ENCODE data around the gene VTCN1. TPM values are rescaled to one million over a fixed set of nuclear protein-coding genes. Genes with fewer than 3 reads are reported as not detected.

VTCN1 gene
- total and polyA plus RNA-seq, 2 donors: 0.70 to 6.2 TPM

- H3K27ac ChIP-seq (ENCODE audit: low read depth): no peak overlapping the region
- WGBS: 84% methylated on average over 3 of the region's 3 CpGs
- H3K4me1 ChIP-seq (ENCODE audit: insufficient read depth): peaks cover 2% of the 10 kb centered on the region
- no peak for DNase-seq (ENCODE audit: extremely low spot score)
- no peaks in the 10 kb centered on the region for H3K36me3 ChIP-seq (ENCODE audit: insufficient read depth)
- H3K4me3 ChIP-seq (ENCODE audit: low read depth, low read length): no peak overlapping the region
Observed at GRCh38 chr1:117143871-117144270, 66.9 kb downstream of the VTCN1 start.

- H3K27ac ChIP-seq (ENCODE audit: low read depth): no peak overlapping the region
- DNase-seq (ENCODE audit: extremely low spot score): no peak
- peaks cover 2% of the 10 kb centered on the region for H3K4me1 ChIP-seq (ENCODE audit: insufficient read depth)
- H3K4me3 ChIP-seq (ENCODE audit: low read depth, low read length): no peak overlapping the region
- no peaks in the 10 kb centered on the region for H3K36me3 ChIP-seq (ENCODE audit: insufficient read depth)
Observed at GRCh38 chr1:117143172-117143571, 67.6 kb downstream of the VTCN1 start.

GRCh38 chr1:117142200-117142599 is 68.5 kb downstream of the VTCN1 start:
- H3K27ac ChIP-seq (ENCODE audit: low read depth): no peak overlapping the region
- 43% methylated on average over 2 of the region's 2 CpGs for WGBS
- no peak overlapping the region for H3K4me3 ChIP-seq (ENCODE audit: low read depth, low read length)

GRCh38 chr1:117138561-117138960 is 72.2 kb downstream of the VTCN1 start:
- H3K27ac ChIP-seq (ENCODE audit: low read depth): no peak overlapping the region
- H3K36me3 ChIP-seq (ENCODE audit: insufficient read depth): no peaks in the 10 kb centered on the region
- DNase-seq (ENCODE audit: extremely low spot score): no peak
- H3K4me3 ChIP-seq (ENCODE audit: low read depth, low read length): no peak overlapping the region
- H3K4me1 ChIP-seq (ENCODE audit: insufficient read depth): peaks cover 2% of the 10 kb centered on the region
- WGBS: 93% methylated on average over 1 of the region's 1 CpG

More at GRCh38 chr1:117142200-117142599, 68.5 kb downstream of the VTCN1 start:
- peaks cover 2% of the 10 kb centered on the region for H3K4me1 ChIP-seq (ENCODE audit: insufficient read depth)
- no peaks in the 10 kb centered on the region for H3K36me3 ChIP-seq (ENCODE audit: insufficient read depth)
- DNase-seq (ENCODE audit: extremely low spot score): no peak

DNA sequence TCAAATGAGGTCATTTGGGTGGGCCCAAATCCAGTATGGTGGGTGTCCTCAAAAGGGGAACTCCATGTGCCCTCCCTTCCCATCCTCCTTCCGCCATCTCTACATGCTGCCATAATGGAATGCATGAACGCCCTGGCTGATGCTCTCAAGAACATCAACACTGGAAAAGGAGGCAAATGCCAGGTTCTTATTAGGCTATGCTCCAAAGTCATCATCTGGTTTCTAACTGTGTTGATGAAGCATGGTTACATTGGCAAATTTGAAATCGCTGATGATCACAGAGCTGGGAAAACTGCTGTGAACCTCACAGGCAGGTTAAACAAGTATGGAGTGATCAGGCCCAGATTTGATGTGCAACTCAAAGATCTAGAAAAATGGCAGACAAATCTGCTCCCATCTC is 72.6 kb downstream of the VTCN1 start:
- WGBS: 98% methylated on average over 3 of the region's 3 CpGs
- Histone ChIP-seq H3K36me3 (ENCODE audit: insufficient read depth) (no peaks in the 10 kb centered on the region), H3K4me3 (ENCODE audit: low read depth, low read length) (no peak overlapping the region), H3K4me1 (ENCODE audit: insufficient read depth) (peaks cover 2% of the 10 kb centered on the region), H3K27ac (ENCODE audit: low read depth) (no peak overlapping the region)
- DNase-seq (ENCODE audit: extremely low spot score): no peak

DNA sequence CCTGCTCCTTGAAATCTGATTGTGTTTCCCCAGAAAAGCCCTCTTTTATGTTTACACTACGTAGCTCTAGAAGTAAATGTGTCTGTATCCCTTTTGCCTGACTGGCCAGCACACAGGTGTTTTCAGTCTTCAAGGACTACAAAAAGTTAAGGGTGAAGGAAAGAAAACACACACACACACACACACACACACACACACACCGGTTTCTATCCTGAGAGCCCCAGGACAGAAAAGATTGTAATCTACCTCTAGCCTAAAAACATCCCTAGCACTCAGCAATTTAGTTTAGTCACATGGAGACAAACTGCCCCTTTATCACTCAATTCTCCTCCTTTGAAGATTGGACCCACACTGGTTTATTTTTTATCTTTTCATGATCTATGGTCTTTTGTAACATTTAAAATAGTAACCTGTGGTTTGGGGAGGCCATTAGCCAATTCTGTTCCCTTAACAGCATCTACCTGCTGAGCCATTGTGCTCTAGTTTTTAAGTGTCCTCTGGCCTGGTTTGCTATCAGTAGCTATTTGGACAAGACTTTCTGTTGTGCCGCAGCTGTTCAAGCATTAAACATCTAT is 73.4 kb downstream of the VTCN1 start:
- peaks cover 2% of the 10 kb centered on the region for H3K4me1 ChIP-seq (ENCODE audit: insufficient read depth)
- 74% methylated on average over 3 of the region's 3 CpGs for WGBS
- no peak for DNase-seq (ENCODE audit: extremely low spot score)
- no peak overlapping the region for H3K27ac ChIP-seq (ENCODE audit: low read depth)
- H3K36me3 ChIP-seq (ENCODE audit: insufficient read depth): no peaks in the 10 kb centered on the region
- no peak overlapping the region for H3K4me3 ChIP-seq (ENCODE audit: low read depth, low read length)

DNA sequence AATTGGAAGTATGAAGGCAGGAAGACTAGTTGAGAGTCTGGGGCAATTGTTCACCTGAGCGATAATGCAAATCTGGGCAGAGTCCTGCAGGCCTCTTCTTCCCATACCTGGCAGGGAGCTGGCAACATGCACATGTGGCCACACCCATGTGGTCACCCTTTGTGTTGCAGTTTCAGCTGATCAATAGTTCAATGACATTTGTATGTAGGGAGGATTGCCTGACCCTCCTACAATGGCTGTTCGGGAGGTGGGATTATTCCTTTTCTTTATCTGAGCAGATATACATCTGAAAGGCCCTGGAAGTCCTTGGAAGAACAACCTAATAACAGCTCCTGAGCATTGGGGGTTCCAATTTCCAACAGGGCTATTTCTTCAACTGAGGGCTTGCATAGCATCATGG is 74.0 kb downstream of the VTCN1 start:
- no peak overlapping the region for H3K4me3 ChIP-seq (ENCODE audit: low read depth, low read length)
- DNase-seq (ENCODE audit: extremely low spot score): no peak
- no peak overlapping the region for H3K27ac ChIP-seq (ENCODE audit: low read depth)
- 65% methylated on average over 2 of the region's 2 CpGs for WGBS
- no peaks in the 10 kb centered on the region for H3K4me1 ChIP-seq (ENCODE audit: insufficient read depth)
- H3K36me3 ChIP-seq (ENCODE audit: insufficient read depth): no peaks in the 10 kb centered on the region

GRCh38 chr1:117135329-117135728 is 75.4 kb downstream of the VTCN1 start:
- Histone ChIP-seq H3K36me3 (ENCODE audit: insufficient read depth) (no peaks in the 10 kb centered on the region), H3K27ac (ENCODE audit: low read depth) (no peak overlapping the region), H3K4me1 (ENCODE audit: insufficient read depth) (no peaks in the 10 kb centered on the region), H3K4me3 (ENCODE audit: low read depth, low read length) (no peak overlapping the region)
- WGBS: 79% methylated on average over 2 of the region's 2 CpGs
- no peak for DNase-seq (ENCODE audit: extremely low spot score)

GRCh38 chr1:117130526-117130925 is 80.2 kb downstream of the VTCN1 start:
- no peak for DNase-seq (ENCODE audit: extremely low spot score)
- H3K4me1 ChIP-seq (ENCODE audit: insufficient read depth): no peaks in the 10 kb centered on the region
- H3K36me3 ChIP-seq (ENCODE audit: insufficient read depth): no peaks in the 10 kb centered on the region
- no peak overlapping the region for H3K27ac ChIP-seq (ENCODE audit: low read depth)
- no peak overlapping the region for H3K4me3 ChIP-seq (ENCODE audit: low read depth, low read length)
- 87% methylated on average over 4 of the region's 4 CpGs for WGBS

DNA sequence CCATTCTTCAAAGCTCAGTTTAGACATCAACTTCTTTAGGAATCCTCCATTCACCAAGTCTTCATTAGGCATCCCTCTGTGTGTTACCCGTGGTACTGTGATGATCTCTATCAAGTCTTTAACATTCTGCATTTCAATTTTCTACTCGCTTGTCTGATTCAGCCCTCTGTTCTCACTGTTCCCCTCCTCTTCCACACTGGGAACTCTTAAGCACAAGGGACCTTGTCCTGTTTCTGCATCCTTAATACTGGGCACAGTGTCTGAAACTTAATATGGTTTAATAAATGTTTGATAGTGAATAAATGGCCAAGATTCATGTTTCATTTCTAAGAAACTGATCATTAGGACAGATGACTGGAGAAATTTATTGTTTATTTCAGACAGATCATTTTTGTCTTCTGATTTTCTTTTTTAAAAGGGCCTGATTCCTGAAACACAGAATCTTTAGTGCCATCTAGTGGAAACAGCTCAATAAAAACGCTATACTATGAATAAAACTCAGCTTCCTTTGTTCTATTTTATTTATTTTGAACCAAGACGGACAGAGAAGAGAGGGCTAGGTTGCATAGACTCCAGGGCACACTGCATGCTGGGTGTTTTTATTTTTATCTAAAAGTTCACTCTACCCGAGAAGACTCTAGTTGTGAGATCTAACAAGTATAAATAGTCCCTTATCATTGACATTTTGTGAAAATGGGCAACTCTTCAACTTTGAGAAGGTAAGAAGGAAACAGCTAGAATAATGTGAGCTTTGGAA is 82.2 kb downstream of the VTCN1 start:
- H3K27ac ChIP-seq (ENCODE audit: low read depth): no peak overlapping the region
- no peak for DNase-seq (ENCODE audit: extremely low spot score)
- H3K4me1 ChIP-seq (ENCODE audit: insufficient read depth): no peaks in the 10 kb centered on the region
- WGBS: 29% methylated on average over 5 of the region's 5 CpGs
- no peak overlapping the region for H3K4me3 ChIP-seq (ENCODE audit: low read depth, low read length)
- H3K36me3 ChIP-seq (ENCODE audit: insufficient read depth): no peaks in the 10 kb centered on the region

- Histone ChIP-seq H3K36me3 (ENCODE audit: insufficient read depth) (no peaks in the 10 kb centered on the region), H3K4me3 (ENCODE audit: low read depth, low read length) (no peak overlapping the region), H3K27ac (ENCODE audit: low read depth) (no peak overlapping the region), H3K4me1 (ENCODE audit: insufficient read depth) (no peaks in the 10 kb centered on the region)
- DNase-seq (ENCODE audit: extremely low spot score): no peak
Observed at GRCh38 chr1:117127795-117128194, 82.9 kb downstream of the VTCN1 start.

DNA sequence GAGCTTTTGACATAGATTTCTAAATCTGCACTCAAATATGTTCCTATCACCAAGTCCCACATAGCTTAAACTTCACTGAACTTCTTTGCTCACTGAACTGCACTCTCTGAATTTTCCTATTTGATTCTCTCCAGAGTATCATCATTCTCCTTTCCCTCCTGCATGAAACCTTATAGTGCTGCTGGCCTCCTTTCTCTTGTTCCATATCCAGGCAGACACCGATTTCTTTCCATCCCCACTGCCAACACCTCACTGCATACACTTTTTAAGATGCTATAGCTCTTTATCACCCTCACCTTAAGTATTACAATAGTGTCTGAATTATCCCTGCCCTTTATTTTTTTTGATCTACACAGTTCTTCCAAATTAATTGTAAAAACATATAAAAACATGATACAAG is 86.1 kb downstream of the VTCN1 start:
- Histone ChIP-seq H3K27ac (ENCODE audit: low read depth) (no peak overlapping the region), H3K4me1 (ENCODE audit: insufficient read depth) (no peaks in the 10 kb centered on the region), H3K4me3 (ENCODE audit: low read depth, low read length) (no peak overlapping the region), H3K36me3 (ENCODE audit: insufficient read depth) (no peaks in the 10 kb centered on the region)
- no peak for DNase-seq (ENCODE audit: extremely low spot score)
- 57% methylated on average over 1 of the region's 1 CpG for WGBS

- Histone ChIP-seq H3K4me3 (ENCODE audit: low read depth, low read length) (no peak overlapping the region), H3K27ac (ENCODE audit: low read depth) (no peak overlapping the region), H3K36me3 (ENCODE audit: insufficient read depth) (no peaks in the 10 kb centered on the region), H3K4me1 (ENCODE audit: insufficient read depth) (no peaks in the 10 kb centered on the region)
- 95% methylated on average over 2 of the region's 2 CpGs for WGBS
- DNase-seq (ENCODE audit: extremely low spot score): no peak
Observed at GRCh38 chr1:117123274-117123673, 87.5 kb downstream of the VTCN1 start.

DNA sequence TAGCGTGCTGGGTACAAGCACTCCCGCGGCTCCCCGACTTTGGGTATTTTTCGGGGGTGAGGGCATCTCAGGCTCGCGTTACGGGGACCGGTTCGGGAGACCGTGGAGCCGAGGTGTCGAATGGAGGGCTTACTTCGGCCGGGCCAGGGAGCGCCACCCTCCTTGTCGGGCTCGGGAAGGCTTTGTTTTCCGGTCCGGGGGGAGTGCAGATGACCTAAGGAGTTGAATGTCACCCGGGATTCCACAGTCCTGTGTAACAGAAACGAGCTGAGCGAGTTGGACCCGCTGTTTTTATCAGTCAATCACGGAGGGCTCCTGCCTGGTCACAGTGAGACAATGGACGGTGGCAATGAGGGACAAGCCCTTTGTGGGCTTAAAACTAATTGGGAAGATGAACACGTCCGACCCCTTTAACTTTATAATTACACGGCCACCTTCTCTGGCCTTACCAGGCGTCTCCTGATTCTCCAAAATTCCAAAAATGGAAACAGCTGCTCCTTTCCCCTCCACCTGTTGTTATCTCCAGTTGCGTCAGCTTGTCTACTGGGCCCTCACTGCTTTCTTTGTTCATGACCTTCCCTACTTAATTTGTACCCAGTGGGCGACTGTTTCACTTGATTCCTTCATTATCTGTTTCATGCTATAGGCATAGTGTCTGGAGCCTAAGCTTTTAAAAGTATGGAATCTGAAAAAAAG is 88.2 kb downstream of the VTCN1 start:
- peak overlapping the region; percentile 28 for H3K27ac ChIP-seq (ENCODE audit: low read depth)
- no peaks in the 10 kb centered on the region for H3K4me1 ChIP-seq (ENCODE audit: insufficient read depth)
- peak overlapping the region; percentile 1 for H3K4me3 ChIP-seq (ENCODE audit: low read depth, low read length)
- WGBS: 27% methylated on average over 32 of the region's 32 CpGs
- no peak for DNase-seq (ENCODE audit: extremely low spot score)
- H3K36me3 ChIP-seq (ENCODE audit: insufficient read depth): no peaks in the 10 kb centered on the region

Data from urinary bladder (tissue), 4 donors.